Measurements from ENCODE around the gene MGRN1.

MGRN1 gene

GRCh38 chr16:4697848-4698291 is 73.2 kb downstream of the MGRN1 start:
- DNase-seq (ENCODE audit: low read depth, low spot score) = no peak

- no peak for DNase-seq (ENCODE audit: low read depth, low spot score)
Measured at GRCh38 chr16:4698321-4699045, 73.9 kb downstream of the MGRN1 start.

GRCh38 chr16:4699046-4699556 is 74.5 kb downstream of the MGRN1 start:
- no peak for DNase-seq (ENCODE audit: low read depth, low spot score)

GRCh38 chr16:4700380-4700996 is 75.9 kb downstream of the MGRN1 start:
- DNase-seq (ENCODE audit: low read depth, low spot score) = no peak

- no peak for DNase-seq (ENCODE audit: low read depth, low spot score)
Measured at GRCh38 chr16:4700997-4701743, 76.5 kb downstream of the MGRN1 start.

GRCh38 chr16:4701791-4702465 is 77.3 kb downstream of the MGRN1 start:
- no peak for DNase-seq (ENCODE audit: low read depth, low spot score)

GRCh38 chr16:4702466-4702808 is 77.8 kb downstream of the MGRN1 start:
- DNase-seq (ENCODE audit: low read depth, low spot score) = no peak

- no peak for DNase-seq (ENCODE audit: low read depth, low spot score)
Measured at GRCh38 chr16:4703906-4704305, 79.3 kb downstream of the MGRN1 start.

- DNase-seq (ENCODE audit: low read depth, low spot score) = no peak
Measured at GRCh38 chr16:4704491-4704890, 79.9 kb downstream of the MGRN1 start.

- DNase-seq (ENCODE audit: low read depth, low spot score) = no peak
Measured at GRCh38 chr16:4704913-4705312, 80.3 kb downstream of the MGRN1 start.

- DNase-seq (ENCODE audit: low read depth, low spot score) = no peak
Measured at GRCh38 chr16:4706871-4707270, 82.2 kb downstream of the MGRN1 start.

GRCh38 chr16:4709481-4709880 is 84.9 kb downstream of the MGRN1 start:
- DNase-seq (ENCODE audit: low read depth, low spot score) = no peak

GRCh38 chr16:4713663-4714501 is 89.3 kb downstream of the MGRN1 start:
- no peak for DNase-seq (ENCODE audit: low read depth, low spot score)

GRCh38 chr16:4714996-4715395 is 90.4 kb downstream of the MGRN1 start:
- no peak for DNase-seq (ENCODE audit: low read depth, low spot score)

GRCh38 chr16:4718466-4718865 is 93.8 kb downstream of the MGRN1 start:
- DNase-seq (ENCODE audit: low read depth, low spot score) = no peak

- no peak for DNase-seq (ENCODE audit: low read depth, low spot score)
Measured at GRCh38 chr16:4723071-4723767, 98.6 kb downstream of the MGRN1 start.

GRCh38 chr16:4724661-4725270 is 100.1 kb downstream of the MGRN1 start:
- DNase-seq (ENCODE audit: low read depth, low spot score) = no peak

- no peak for DNase-seq (ENCODE audit: low read depth, low spot score)
Measured at GRCh38 chr16:4726616-4727015, 102.0 kb downstream of the MGRN1 start.

GRCh38 chr16:4728676-4729075 is 104.0 kb downstream of the MGRN1 start:
- no peak for DNase-seq (ENCODE audit: low read depth, low spot score)

- no peak for DNase-seq (ENCODE audit: low read depth, low spot score)
Measured at GRCh38 chr16:4729876-4730275, 105.2 kb downstream of the MGRN1 start.

All from ELF-1 (cell line).